ENCODE measurements around the gene RFWD3. TPM values are rescaled to one million over a fixed set of nuclear protein-coding genes. Genes with fewer than 3 reads are reported as not detected.

The RFWD3 gene
- total and polyA plus RNA-seq, 2 of the 13 experiments (the other 11 are each of a cell fraction or from before 2014, with no cell fraction given) = 23.4 to 62.6 TPM

DNA sequence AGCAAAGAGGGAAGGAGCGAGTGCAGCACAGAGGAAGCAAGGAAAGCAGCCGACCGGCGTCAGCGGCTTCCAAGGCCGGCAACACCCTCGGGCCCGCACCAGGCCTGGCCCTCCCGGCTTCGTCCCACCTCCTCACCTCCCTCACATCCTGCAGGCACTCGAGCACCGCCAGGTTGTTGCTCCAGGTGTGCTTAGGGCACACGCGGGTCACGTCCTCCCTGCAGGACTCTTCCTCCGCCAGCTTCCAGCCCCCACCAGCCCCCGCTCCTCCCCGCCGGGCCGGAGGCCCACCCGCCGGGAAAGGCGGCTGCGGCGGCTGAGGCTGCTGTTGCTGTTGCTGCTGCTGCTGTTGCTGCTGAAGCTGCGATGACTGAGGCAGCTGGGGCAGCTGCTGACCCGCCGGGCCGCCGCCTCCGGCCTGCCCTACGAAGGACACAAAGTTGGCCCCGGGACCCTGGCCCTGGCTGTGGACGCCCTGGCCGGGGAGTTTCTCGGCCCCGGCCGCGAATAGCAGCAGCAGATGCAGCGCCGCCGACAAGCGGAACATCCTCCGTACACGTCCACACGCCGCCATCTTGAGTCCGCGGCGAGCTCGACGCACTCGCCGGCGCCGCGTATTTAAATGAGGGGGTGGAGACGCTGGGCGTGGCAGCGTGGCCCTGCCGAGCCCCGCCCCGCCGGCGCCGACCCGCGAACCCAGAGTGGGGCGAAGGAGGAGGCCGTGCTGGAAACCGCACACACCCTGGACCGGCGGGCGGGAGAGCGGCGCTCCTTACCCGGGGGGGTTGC is 60.0 kb downstream of the RFWD3 start, which contains the start of gene GLG1 (continued):
- TF ChIP-seq FOSL1 (CRISPR knock-in tag; IDR thresholded peaks at IDR 0.05; ENCODE audit: borderline replicate concordance) (no peak; the same call in 1 of the 2 replicates), ZNF563 (CRISPR knock-in tag; IDR thresholded peaks at IDR 0.05) (peak; percentile 92), BRD4 (CRISPR knock-in tag; IDR thresholded peaks at IDR 0.05) (peak; percentile 94), WIZ (CRISPR knock-in tag; IDR thresholded peaks at IDR 0.05) (peak; percentile 96), PITX1 (CRISPR knock-in tag; IDR thresholded peaks at IDR 0.05) (no peak), PRPF4 (IDR thresholded peaks at IDR 0.05; ENCODE audit: low read depth, low read length, poor library complexity, severe bottlenecking) (no peak), ZMYM2 (CRISPR knock-in tag; IDR thresholded peaks at IDR 0.05) (no peak), ISL2 (CRISPR knock-in tag; IDR thresholded peaks at IDR 0.05) (peak; percentile 89), ZNF562 (CRISPR knock-in tag; IDR thresholded peaks at IDR 0.05; ENCODE audit: borderline replicate concordance) (no peak), SATB2 (CRISPR knock-in tag; IDR thresholded peaks at IDR 0.05) (peak; percentile 85; the same call in 1 of the 2 replicates), ARNTL (CRISPR knock-in tag; IDR thresholded peaks at IDR 0.05) (peak; percentile 88; the same call in 1 of the 2 replicates), ZZZ3 (CRISPR knock-in tag; IDR thresholded peaks at IDR 0.05; ENCODE audit: borderline replicate concordance) (no peak; the same call in 1 of the 2 replicates), ZNF678 (CRISPR knock-in tag; IDR thresholded peaks at IDR 0.05) (peak; percentile 74; the same call in 1 of the 2 replicates), ELF3 (CRISPR knock-in tag; IDR thresholded peaks at IDR 0.05) (no peak; the same call in 1 of the 2 replicates), TOE1 (CRISPR knock-in tag; IDR thresholded peaks at IDR 0.05) (peak; percentile 65; the same call in 1 of the 2 replicates)
- TF ChIP-seq, protein P1, sequence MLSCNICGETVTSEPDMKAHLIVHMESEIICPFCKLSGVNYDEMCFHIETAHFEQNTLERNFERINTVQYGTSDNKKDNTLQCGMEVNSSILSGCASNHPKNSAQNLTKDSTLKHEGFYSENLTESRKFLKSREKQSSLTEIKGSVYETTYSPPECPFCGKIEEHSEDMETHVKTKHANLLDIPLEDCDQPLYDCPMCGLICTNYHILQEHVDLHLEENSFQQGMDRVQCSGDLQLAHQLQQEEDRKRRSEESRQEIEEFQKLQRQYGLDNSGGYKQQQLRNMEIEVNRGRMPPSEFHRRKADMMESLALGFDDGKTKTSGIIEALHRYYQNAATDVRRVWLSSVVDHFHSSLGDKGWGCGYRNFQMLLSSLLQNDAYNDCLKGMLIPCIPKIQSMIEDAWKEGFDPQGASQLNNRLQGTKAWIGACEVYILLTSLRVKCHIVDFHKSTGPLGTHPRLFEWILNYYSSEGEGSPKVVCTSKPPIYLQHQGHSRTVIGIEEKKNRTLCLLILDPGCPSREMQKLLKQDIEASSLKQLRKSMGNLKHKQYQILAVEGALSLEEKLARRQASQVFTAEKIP (CRISPR knock-in tag; IDR thresholded peaks at IDR 0.05; ENCODE audit: borderline replicate concordance) = no peak
- TF ChIP-seq, protein P2, sequence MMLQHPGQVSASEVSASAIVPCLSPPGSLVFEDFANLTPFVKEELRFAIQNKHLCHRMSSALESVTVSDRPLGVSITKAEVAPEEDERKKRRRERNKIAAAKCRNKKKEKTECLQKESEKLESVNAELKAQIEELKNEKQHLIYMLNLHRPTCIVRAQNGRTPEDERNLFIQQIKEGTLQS (CRISPR knock-in tag; IDR thresholded peaks at IDR 0.05) = peak; percentile 71
- TF ChIP-seq, protein P3, sequence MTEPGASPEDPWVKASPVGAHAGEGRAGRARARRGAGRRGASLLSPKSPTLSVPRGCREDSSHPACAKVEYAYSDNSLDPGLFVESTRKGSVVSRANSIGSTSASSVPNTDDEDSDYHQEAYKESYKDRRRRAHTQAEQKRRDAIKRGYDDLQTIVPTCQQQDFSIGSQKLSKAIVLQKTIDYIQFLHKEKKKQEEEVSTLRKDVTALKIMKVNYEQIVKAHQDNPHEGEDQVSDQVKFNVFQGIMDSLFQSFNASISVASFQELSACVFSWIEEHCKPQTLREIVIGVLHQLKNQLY (CRISPR knock-in tag; IDR thresholded peaks at IDR 0.05) = no peak; the same call in 1 of the 2 replicates
- TF ChIP-seq, protein P4, sequence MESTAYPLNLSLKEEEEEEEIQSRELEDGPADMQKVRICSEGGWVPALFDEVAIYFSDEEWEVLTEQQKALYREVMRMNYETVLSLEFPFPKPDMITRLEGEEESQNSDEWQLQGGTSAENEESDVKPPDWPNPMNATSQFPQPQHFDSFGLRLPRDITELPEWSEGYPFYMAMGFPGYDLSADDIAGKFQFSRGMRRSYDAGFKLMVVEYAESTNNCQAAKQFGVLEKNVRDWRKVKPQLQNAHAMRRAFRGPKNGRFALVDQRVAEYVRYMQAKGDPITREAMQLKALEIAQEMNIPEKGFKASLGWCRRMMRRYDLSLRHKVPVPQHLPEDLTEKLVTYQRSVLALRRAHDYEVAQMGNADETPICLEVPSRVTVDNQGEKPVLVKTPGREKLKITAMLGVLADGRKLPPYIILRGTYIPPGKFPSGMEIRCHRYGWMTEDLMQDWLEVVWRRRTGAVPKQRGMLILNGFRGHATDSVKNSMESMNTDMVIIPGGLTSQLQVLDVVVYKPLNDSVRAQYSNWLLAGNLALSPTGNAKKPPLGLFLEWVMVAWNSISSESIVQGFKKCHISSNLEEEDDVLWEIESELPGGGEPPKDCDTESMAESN (CRISPR knock-in tag; conservative IDR thresholded peaks at IDR 0.05) = peak; percentile 95
- TF ChIP-seq, protein P5, sequence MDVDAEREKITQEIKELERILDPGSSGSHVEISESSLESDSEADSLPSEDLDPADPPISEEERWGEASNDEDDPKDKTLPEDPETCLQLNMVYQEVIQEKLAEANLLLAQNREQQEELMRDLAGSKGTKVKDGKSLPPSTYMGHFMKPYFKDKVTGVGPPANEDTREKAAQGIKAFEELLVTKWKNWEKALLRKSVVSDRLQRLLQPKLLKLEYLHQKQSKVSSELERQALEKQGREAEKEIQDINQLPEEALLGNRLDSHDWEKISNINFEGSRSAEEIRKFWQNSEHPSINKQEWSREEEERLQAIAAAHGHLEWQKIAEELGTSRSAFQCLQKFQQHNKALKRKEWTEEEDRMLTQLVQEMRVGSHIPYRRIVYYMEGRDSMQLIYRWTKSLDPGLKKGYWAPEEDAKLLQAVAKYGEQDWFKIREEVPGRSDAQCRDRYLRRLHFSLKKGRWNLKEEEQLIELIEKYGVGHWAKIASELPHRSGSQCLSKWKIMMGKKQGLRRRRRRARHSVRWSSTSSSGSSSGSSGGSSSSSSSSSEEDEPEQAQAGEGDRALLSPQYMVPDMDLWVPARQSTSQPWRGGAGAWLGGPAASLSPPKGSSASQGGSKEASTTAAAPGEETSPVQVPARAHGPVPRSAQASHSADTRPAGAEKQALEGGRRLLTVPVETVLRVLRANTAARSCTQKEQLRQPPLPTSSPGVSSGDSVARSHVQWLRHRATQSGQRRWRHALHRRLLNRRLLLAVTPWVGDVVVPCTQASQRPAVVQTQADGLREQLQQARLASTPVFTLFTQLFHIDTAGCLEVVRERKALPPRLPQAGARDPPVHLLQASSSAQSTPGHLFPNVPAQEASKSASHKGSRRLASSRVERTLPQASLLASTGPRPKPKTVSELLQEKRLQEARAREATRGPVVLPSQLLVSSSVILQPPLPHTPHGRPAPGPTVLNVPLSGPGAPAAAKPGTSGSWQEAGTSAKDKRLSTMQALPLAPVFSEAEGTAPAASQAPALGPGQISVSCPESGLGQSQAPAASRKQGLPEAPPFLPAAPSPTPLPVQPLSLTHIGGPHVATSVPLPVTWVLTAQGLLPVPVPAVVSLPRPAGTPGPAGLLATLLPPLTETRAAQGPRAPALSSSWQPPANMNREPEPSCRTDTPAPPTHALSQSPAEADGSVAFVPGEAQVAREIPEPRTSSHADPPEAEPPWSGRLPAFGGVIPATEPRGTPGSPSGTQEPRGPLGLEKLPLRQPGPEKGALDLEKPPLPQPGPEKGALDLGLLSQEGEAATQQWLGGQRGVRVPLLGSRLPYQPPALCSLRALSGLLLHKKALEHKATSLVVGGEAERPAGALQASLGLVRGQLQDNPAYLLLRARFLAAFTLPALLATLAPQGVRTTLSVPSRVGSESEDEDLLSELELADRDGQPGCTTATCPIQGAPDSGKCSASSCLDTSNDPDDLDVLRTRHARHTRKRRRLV (CRISPR knock-in tag; IDR thresholded peaks at IDR 0.05) = peak; percentile 72; the same call in 1 of the 2 replicates

All from HepG2 (cell line).